HepG2 (cell line): ENCODE results near the gene MFSD11.

ENCODE experiments used
- CHD4 ChIP-seq: fragments of 200-600 bp; sonication (generic); IDR thresholded peaks from 2 replicates; pipeline ENCODE4 v1.7.0; 2017; ENCODE audit warnings: mild to moderate bottlenecking, low read length, borderline replicate concordance
- EZH2 ChIP-seq: conservative IDR thresholded peaks from 2 replicates; pipeline ENCODE4 v1.6.1; 2012; ENCODE audit warnings: mild to moderate bottlenecking, low read depth, low read length, moderate library complexity
- IRF2 ChIP-seq: IDR thresholded peaks from 2 replicates; pipeline ENCODE4 v1.6.1; 2018; ENCODE audit warnings: missing genetic modification reagents, missing compliant biosample characterization
- ZBTB7B ChIP-seq: sonication (generic); formaldehyde crosslinking; IDR thresholded peaks from 2 replicates; pipeline ENCODE4 v1.4.0; 2020; ENCODE audit warnings: missing genetic modification reagents
- ZNF570 ChIP-seq: sonication (generic); formaldehyde crosslinking; IDR thresholded peaks from 2 replicates; pipeline ENCODE4 v1.4.0; 2020; ENCODE audit warnings: mild to moderate bottlenecking, missing genetic modification reagents, borderline replicate concordance
- ZNF644 ChIP-seq: IDR thresholded peaks from 2 replicates; pipeline ENCODE4 v1.6.1; 2016; ENCODE audit warnings: low read depth
- TF ChIP-seq, protein P1 (sequence below): sonication (generic); formaldehyde crosslinking; IDR thresholded peaks from 2 replicates; pipeline ENCODE4 v1.5.0; 2020; ENCODE audit warnings: mild to moderate bottlenecking, missing genetic modification reagents, moderate library complexity

DNA sequence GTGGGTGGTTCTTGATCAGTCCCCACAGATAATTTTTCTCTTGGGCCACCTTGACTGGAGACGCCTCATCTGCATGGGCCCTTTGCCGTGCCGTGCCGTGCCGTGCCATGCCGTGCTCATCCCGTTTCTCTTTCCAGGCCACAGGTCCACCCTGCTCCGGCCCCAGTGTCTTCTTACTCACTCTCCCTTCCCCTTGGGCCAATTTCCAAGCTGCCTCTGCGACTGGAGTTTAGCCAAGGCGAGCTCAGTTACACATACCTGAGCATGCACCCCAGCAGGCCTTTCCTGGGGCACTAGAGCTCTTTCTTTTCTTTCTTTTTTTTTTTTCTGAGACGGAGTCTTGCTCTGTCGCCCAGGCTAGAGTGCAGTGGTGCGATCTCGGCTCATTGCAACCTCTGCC, 89.8 kb downstream of the MFSD11 start:
- TF ChIP-seq ZNF570 (CRISPR knock-in tag) (no peak), IRF2 (no peak), ZNF644 (CRISPR knock-in tag) (no peak), EZH2 (no peak), CHD4 (no peak), ZBTB7B (CRISPR knock-in tag) (no peak)
- TF ChIP-seq, protein P1, sequence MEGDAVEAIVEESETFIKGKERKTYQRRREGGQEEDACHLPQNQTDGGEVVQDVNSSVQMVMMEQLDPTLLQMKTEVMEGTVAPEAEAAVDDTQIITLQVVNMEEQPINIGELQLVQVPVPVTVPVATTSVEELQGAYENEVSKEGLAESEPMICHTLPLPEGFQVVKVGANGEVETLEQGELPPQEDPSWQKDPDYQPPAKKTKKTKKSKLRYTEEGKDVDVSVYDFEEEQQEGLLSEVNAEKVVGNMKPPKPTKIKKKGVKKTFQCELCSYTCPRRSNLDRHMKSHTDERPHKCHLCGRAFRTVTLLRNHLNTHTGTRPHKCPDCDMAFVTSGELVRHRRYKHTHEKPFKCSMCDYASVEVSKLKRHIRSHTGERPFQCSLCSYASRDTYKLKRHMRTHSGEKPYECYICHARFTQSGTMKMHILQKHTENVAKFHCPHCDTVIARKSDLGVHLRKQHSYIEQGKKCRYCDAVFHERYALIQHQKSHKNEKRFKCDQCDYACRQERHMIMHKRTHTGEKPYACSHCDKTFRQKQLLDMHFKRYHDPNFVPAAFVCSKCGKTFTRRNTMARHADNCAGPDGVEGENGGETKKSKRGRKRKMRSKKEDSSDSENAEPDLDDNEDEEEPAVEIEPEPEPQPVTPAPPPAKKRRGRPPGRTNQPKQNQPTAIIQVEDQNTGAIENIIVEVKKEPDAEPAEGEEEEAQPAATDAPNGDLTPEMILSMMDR (CRISPR knock-in tag) = no peak
